WTC11 (cell line): ENCODE results near the gene UBE2D2. TPM values are rescaled to one million over a fixed set of nuclear protein-coding genes. Genes with fewer than 3 reads are reported as not detected.
A peak's percentile ranks its signal among the peaks of the same experiment; 100 is the strongest.

ENCODE experiments used
- CDX4 ChIP-seq: fragments of 250-450 bp; sonication (Bioruptor Pico); IDR thresholded peaks from 2 replicates; pipeline ENCODE4 v1.9.0; 2021; ENCODE audit warnings: moderate library complexity, mild to moderate bottlenecking, inconsistent platforms, borderline replicate concordance
- FOXK1 ChIP-seq: sonication (generic); formaldehyde crosslinking; IDR thresholded peaks from 2 replicates; pipeline ENCODE4 v1.8.0; 2022; ENCODE audit warnings: mild to moderate bottlenecking, moderate library complexity, missing genetic modification reagents
- MLX ChIP-seq: sonication (generic); formaldehyde crosslinking; IDR thresholded peaks from 2 replicates; pipeline ENCODE4 v1.8.1; 2023; ENCODE audit warnings: mild to moderate bottlenecking, missing genetic modification reagents, moderate library complexity
- MXD4 ChIP-seq: fragments of 250-450 bp; sonication (Bioruptor Pico); IDR thresholded peaks from 2 replicates; pipeline ENCODE4 v1.8.0; 2021; ENCODE audit warnings: mild to moderate bottlenecking, moderate library complexity, borderline replicate concordance
- NFATC4 ChIP-seq: fragments of 250-450 bp; sonication (Bioruptor Pico); IDR thresholded peaks from 2 replicates; pipeline ENCODE4 v1.9.0; 2021; ENCODE audit warnings: mild to moderate bottlenecking
- NR3C1 ChIP-seq: sonication (generic); formaldehyde crosslinking; conservative IDR thresholded peaks from 2 replicates; pipeline ENCODE4 v1.8.1; 2023; ENCODE audit warnings: low read depth, mild to moderate bottlenecking, missing genetic modification reagents
- PRDM15 ChIP-seq: sonication (generic); formaldehyde crosslinking; IDR thresholded peaks from 2 replicates; pipeline ENCODE4 v1.8.0; 2022; ENCODE audit warnings: missing genetic modification reagents
- SOX15 ChIP-seq: fragments of 250-450 bp; sonication (Bioruptor Pico); IDR thresholded peaks from 2 replicates; pipeline ENCODE4 v1.9.0; 2021; ENCODE audit warnings: mild to moderate bottlenecking
- TP53 ChIP-seq: sonication (generic); formaldehyde crosslinking; IDR thresholded peaks from 2 replicates; pipeline ENCODE4 v1.8.1; 2023; ENCODE audit warnings: mild to moderate bottlenecking, missing genetic modification reagents
- ZNF281 ChIP-seq: sonication (generic); formaldehyde crosslinking; IDR thresholded peaks from 2 replicates; pipeline ENCODE4 v1.8.0; 2023; ENCODE audit warnings: mild to moderate bottlenecking, missing genetic modification reagents
- ZNF416 ChIP-seq: fragments of 250-450 bp; sonication (Bioruptor Pico); IDR thresholded peaks from 2 replicates; pipeline ENCODE4 v1.9.0; 2021; ENCODE audit warnings: mild to moderate bottlenecking, inconsistent platforms
- ZNF532 ChIP-seq: fragments of 250-450 bp; sonication (Bioruptor Pico); IDR thresholded peaks from 2 replicates; pipeline ENCODE4 v1.9.0; 2021; ENCODE audit warnings: mild to moderate bottlenecking, borderline replicate concordance
- total RNA-seq: library from RNA; stranded (reverse); gene quantifications from 3 replicates; pipeline ENCODE4 v1.2.3, GENCODE V29; 2021
- TF ChIP-seq, protein P1 (sequence below): sonication (generic); formaldehyde crosslinking; IDR thresholded peaks from 2 replicates; pipeline ENCODE4 v1.8.0; 2022; ENCODE audit warnings: mild to moderate bottlenecking, missing genetic modification reagents

UBE2D2 gene
- total RNA-seq, 1 experiment from 2014 or later: 183 TPM

- TF ChIP-seq ZNF416 (CRISPR knock-in tag) (no peak), ZNF532 (CRISPR knock-in tag) (no peak), ZNF281 (CRISPR knock-in tag) (0 out of 2 replicates have a peak, but pooled peaks have one; percentile 9), MLX (CRISPR knock-in tag) (no peak), SOX15 (CRISPR knock-in tag) (no peak), PRDM15 (peak; percentile 74), TP53 (CRISPR knock-in tag) (no peak), CDX4 (no peak), FOXK1 (CRISPR knock-in tag) (0 out of 2 replicates have a peak, but pooled peaks have one; percentile 15), NR3C1 (CRISPR knock-in tag) (no peak), MXD4 (CRISPR knock-in tag) (no peak), NFATC4 (CRISPR knock-in tag) (no peak)
- TF ChIP-seq, protein P1, sequence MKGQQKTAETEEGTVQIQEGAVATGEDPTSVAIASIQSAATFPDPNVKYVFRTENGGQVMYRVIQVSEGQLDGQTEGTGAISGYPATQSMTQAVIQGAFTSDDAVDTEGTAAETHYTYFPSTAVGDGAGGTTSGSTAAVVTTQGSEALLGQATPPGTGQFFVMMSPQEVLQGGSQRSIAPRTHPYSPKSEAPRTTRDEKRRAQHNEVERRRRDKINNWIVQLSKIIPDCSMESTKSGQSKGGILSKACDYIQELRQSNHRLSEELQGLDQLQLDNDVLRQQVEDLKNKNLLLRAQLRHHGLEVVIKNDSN (CRISPR knock-in tag): no peak
These were observed 88.2 kb downstream of the UBE2D2 start (continued) for GRCh38 chr5:139649082-139649991.
